Immature natural killer cell (primary cell): ENCODE results near the gene ARHGEF2. TPM values are rescaled to one million over a fixed set of nuclear protein-coding genes. Genes with fewer than 3 reads are reported as not detected.

Experiments
- DNase-seq, 3 donors: peaks; one replicate each; pipeline ENCODE4 v3.0.0; 2022; ENCODE audit warnings: mixed read lengths in 1 of 3
- H3K27ac Mint-ChIP-seq, 6 donors: one replicate each; pipeline ENCODE4 v1.8.0; 2020; ENCODE audit warnings: mixed read lengths in 6 of 6, mild to moderate bottlenecking in 5 of 6, inconsistent platforms in 4 of 6, moderate library complexity in 3 of 6
- H3K27me3 Mint-ChIP-seq, 3 donors: one replicate each; pipeline ENCODE4 v1.8.0; 2020 to 2021; ENCODE audit warnings: low read depth in 3 of 3, mild to moderate bottlenecking in 3 of 3, mixed read lengths in 3 of 3, moderate library complexity in 3 of 3, inconsistent platforms in 1 of 3
- H3K36me3 Mint-ChIP-seq, 3 donors: one replicate each; pipeline ENCODE4 v1.8.0; 2020; ENCODE audit warnings: mixed read lengths in 3 of 3, inconsistent platforms in 2 of 3, mild to moderate bottlenecking in 2 of 3
- H3K4me1 Mint-ChIP-seq, 2 donors: one replicate each; pipeline ENCODE4 v1.8.0; 2020; ENCODE audit warnings: inconsistent platforms in 2 of 2, mild to moderate bottlenecking in 2 of 2, mixed read lengths in 2 of 2, moderate library complexity in 1 of 2
- H3K4me3 Mint-ChIP-seq, 5 donors: one replicate each; pipeline ENCODE4 v1.8.0; 2020; ENCODE audit warnings: mild to moderate bottlenecking in 5 of 5, mixed read lengths in 5 of 5, inconsistent platforms in 3 of 5, moderate library complexity in 3 of 5
- H3K9me3 Mint-ChIP-seq, 6 donors: one replicate each; pipeline ENCODE4 v1.8.0; 2020; ENCODE audit warnings: mild to moderate bottlenecking in 6 of 6, mixed read lengths in 6 of 6, inconsistent platforms in 4 of 6, moderate library complexity in 3 of 6
- polyA plus RNA-seq, 3 donors: library from polyadenylated mRNA; unstranded; fragments of 300-500 nt; fragmentation: Illumina TruSeq; gene quantifications; one replicate each; pipeline ENCODE4 v1.2.3, GENCODE V29; 2021

Gene ARHGEF2
- polyA plus RNA-seq, 3 donors from 2014 or later = 7.2 to 33.5 (median 11.7) TPM

DNA sequence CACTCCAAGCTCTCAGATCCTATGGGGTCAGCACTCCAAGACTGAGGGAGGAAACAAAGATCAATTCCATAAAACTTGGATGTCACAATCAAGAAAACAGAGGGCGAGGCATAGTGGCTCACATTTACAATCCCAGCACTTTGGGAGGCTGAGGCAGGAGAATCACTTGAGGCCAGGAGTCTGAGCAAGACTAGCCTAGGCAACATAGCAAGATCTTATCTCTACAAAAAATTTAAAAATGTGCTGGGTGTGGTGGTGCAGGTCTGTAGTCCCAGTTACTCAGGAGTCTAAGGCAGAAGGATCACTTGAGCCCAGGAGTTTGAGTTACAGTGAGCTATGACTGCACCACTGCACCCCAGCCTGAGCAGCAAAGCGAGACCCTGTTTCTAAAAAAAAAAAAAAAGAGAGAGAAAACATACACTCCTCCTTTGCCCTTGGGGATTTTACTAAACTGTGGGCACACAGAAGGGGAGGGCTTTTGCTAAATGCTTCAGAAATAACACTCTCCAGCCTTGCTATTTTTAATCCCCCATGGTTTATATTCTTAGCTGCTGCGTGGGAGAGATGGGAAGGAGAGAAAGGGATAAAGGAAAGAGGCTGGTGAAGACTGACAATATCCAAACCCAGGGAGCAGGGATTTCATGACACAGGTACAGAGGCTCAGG is 18.1 kb downstream of the ARHGEF2 start:
- H3K36me3 Mint-ChIP-seq = peaks cover 16 to 46% (median 19%) of the 10 kb centered on the region in 3 donors
- no peaks in the 10 kb centered on the region for H3K9me3 Mint-ChIP-seq
- peaks cover 25 to 30% of the 10 kb centered on the region in 2 donors for H3K4me1 Mint-ChIP-seq
- peaks cover 0 to 1% (median 0%) of the 10 kb centered on the region in 3 donors for H3K27me3 Mint-ChIP-seq
- no peak overlapping the region for H3K4me3 Mint-ChIP-seq
- DNase-seq = no peak
- peak overlapping the region; percentile 62 to 91 (median 77) for H3K27ac Mint-ChIP-seq

- Mint-ChIP-seq H3K27ac (peak overlapping the region in 2 of 6 donors; percentile 9 to 56), H3K4me1 (peaks cover 12 to 24% of the 10 kb centered on the region in 2 donors), H3K27me3 (peaks cover 0 to 1% (median 0%) of the 10 kb centered on the region in 3 donors), H3K4me3 (no peak overlapping the region), H3K9me3 (no peaks in the 10 kb centered on the region), H3K36me3 (peaks cover 16 to 51% (median 21%) of the 10 kb centered on the region in 3 donors)
- DNase-seq = no peak
Measured at GRCh38 chr1:155957411-155957915, 20.9 kb downstream of the ARHGEF2 start.

- peaks cover 0 to 2% (median 0%) of the 10 kb centered on the region in 3 donors for H3K27me3 Mint-ChIP-seq
- no peak for DNase-seq
- no peaks in the 10 kb centered on the region for H3K9me3 Mint-ChIP-seq
- H3K4me1 Mint-ChIP-seq = no peaks in the 10 kb centered on the region
- H3K36me3 Mint-ChIP-seq = peaks cover 9 to 47% (median 16%) of the 10 kb centered on the region in 3 donors
- no peak overlapping the region for H3K4me3 Mint-ChIP-seq
- peak overlapping the region in 3 of 6 donors; percentile 7 to 24 (median 17) for H3K27ac Mint-ChIP-seq
Measured at GRCh38 chr1:155954645-155955044, 23.7 kb downstream of the ARHGEF2 start.

- H3K4me1 Mint-ChIP-seq = no peaks in the 10 kb centered on the region
- peaks cover 6 to 46% (median 11%) of the 10 kb centered on the region in 3 donors for H3K36me3 Mint-ChIP-seq
- no peak for DNase-seq
- H3K27ac Mint-ChIP-seq = peak overlapping the region in 2 of 6 donors; percentile 43 to 55
- peaks cover 0 to 2% (median 0%) of the 10 kb centered on the region in 3 donors for H3K27me3 Mint-ChIP-seq
- no peaks in the 10 kb centered on the region for H3K9me3 Mint-ChIP-seq
- no peak overlapping the region for H3K4me3 Mint-ChIP-seq
Measured at GRCh38 chr1:155952505-155952890, 25.8 kb downstream of the ARHGEF2 start.

- DNase-seq = no peak
- peaks cover 4% of the 10 kb centered on the region in 2 donors for H3K4me1 Mint-ChIP-seq
- H3K36me3 Mint-ChIP-seq = peaks cover 2 to 42% (median 5%) of the 10 kb centered on the region in 3 donors
- H3K27ac Mint-ChIP-seq = peak overlapping the region in 3 of 6 donors; percentile 43 to 64 (median 59)
- no peaks in the 10 kb centered on the region for H3K9me3 Mint-ChIP-seq
- no peak overlapping the region for H3K4me3 Mint-ChIP-seq
- H3K27me3 Mint-ChIP-seq = peaks cover 0 to 2% (median 0%) of the 10 kb centered on the region in 3 donors
Measured at GRCh38 chr1:155951753-155952504, 26.4 kb downstream of the ARHGEF2 start.

DNA sequence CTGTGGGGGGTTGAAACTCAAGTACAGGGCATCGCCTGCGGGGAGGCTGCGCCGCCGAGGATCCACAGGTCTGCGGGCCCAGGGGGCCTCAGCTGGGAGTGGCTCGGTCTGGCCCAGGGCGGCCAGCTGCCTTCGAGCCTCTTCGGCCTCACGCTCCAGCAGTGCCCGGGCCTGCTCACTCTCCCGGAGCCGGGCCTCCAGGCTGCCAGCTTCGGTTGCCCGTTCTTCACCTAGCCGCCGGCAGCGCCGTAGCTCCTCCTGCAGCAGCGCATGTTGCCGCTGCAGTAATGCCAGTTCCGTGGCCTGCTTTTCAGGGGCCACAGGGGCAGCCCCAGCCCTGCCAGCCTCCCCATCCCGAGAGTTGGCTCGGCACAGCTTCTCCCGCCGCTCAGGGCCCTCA is 27.5 kb downstream of the ARHGEF2 start:
- Mint-ChIP-seq H3K27ac (peak overlapping the region in 1 of 6 donors; percentile 36), H3K27me3 (peaks cover 2 to 5% (median 2%) of the 10 kb centered on the region in 3 donors), H3K9me3 (no peaks in the 10 kb centered on the region), H3K36me3 (peaks cover 4 to 51% (median 5%) of the 10 kb centered on the region in 3 donors), H3K4me3 (no peak overlapping the region), H3K4me1 (peaks cover 15% of the 10 kb centered on the region in 2 donors)
- no peak for DNase-seq

GRCh38 chr1:155947741-155948140 is 30.6 kb downstream of the ARHGEF2 start:
- peak overlapping the region in 5 of 6 donors; percentile 16 to 59 (median 45) for H3K27ac Mint-ChIP-seq
- peaks cover 0 to 38% (median 4%) of the 10 kb centered on the region in 3 donors for H3K36me3 Mint-ChIP-seq
- H3K4me3 Mint-ChIP-seq = no peak overlapping the region
- no peaks in the 10 kb centered on the region for H3K9me3 Mint-ChIP-seq
- no peak for DNase-seq
- peaks cover 2 to 9% (median 4%) of the 10 kb centered on the region in 3 donors for H3K27me3 Mint-ChIP-seq
- H3K4me1 Mint-ChIP-seq = peaks cover 26 to 29% of the 10 kb centered on the region in 2 donors

DNA sequence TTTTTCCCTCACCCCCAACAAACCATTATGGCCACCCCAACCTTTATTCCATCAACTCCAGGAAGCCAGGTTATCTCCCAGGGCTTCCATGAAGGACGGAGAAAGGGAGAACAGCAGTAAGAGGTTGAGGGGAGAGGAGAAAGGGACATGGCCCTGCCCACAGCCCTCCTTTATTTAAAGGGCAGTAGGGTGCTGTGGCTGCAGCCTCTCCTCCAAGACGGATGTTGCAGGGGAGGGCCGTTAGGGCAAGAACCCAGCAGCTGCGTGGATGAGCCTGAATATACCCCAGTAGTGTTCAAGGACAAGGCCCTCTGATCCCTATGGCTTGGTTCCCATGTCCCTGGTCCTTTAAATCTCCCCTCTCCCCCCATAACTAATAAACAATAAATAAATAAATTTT is 31.1 kb downstream of the ARHGEF2 start:
- Mint-ChIP-seq H3K4me1 (peaks cover 29 to 30% of the 10 kb centered on the region in 2 donors), H3K27me3 (peaks cover 2 to 9% (median 7%) of the 10 kb centered on the region in 3 donors), H3K4me3 (no peak overlapping the region)

GRCh38 chr1:155946633-155947219 is 31.6 kb downstream of the ARHGEF2 start:
- H3K4me1 Mint-ChIP-seq = peaks cover 33 to 34% of the 10 kb centered on the region in 2 donors
- peaks cover 0 to 29% (median 4%) of the 10 kb centered on the region in 3 donors for H3K36me3 Mint-ChIP-seq
- H3K27ac Mint-ChIP-seq = peak overlapping the region; percentile 84 to 93 (median 89)
- H3K9me3 Mint-ChIP-seq = no peaks in the 10 kb centered on the region
- no peak for DNase-seq
- peaks cover 0 to 9% (median 7%) of the 10 kb centered on the region in 3 donors for H3K27me3 Mint-ChIP-seq
- peak overlapping the region in 2 of 5 donors; percentile 5 to 70 for H3K4me3 Mint-ChIP-seq

More for the DNA sequence above, 31.1 kb downstream of the ARHGEF2 start:
- H3K36me3 Mint-ChIP-seq = peaks cover 0 to 35% (median 4%) of the 10 kb centered on the region in 3 donors
- DNase-seq = no peak
- H3K27ac Mint-ChIP-seq = peak overlapping the region in 5 of 6 donors; percentile 87 to 93 (median 90)
- H3K9me3 Mint-ChIP-seq = no peaks in the 10 kb centered on the region

- Mint-ChIP-seq H3K4me1 (peaks cover 50% of the 10 kb centered on the region in 2 donors), H3K9me3 (no peaks in the 10 kb centered on the region), H3K27ac (peak overlapping the region in 5 of 6 donors; percentile 75 to 90 (median 88)), H3K36me3 (peaks cover 0 to 17% (median 4%) of the 10 kb centered on the region in 3 donors), H3K4me3 (no peak overlapping the region), H3K27me3 (peaks cover 0 to 17% (median 9%) of the 10 kb centered on the region in 3 donors)
- no peak for DNase-seq
Measured at GRCh38 chr1:155944444-155944799, 33.9 kb downstream of the ARHGEF2 start.

- no peaks in the 10 kb centered on the region for H3K9me3 Mint-ChIP-seq
- H3K27me3 Mint-ChIP-seq = peaks cover 0 to 17% (median 9%) of the 10 kb centered on the region in 3 donors
- peak overlapping the region in 3 of 6 donors; percentile 36 to 48 (median 40) for H3K27ac Mint-ChIP-seq
- H3K4me1 Mint-ChIP-seq = peaks cover 50 to 53% of the 10 kb centered on the region in 2 donors
- H3K36me3 Mint-ChIP-seq = peaks cover 0 to 12% (median 4%) of the 10 kb centered on the region in 3 donors
- peak overlapping the region in 1 of 5 donors; percentile 30 for H3K4me3 Mint-ChIP-seq
- no peak for DNase-seq
Measured at GRCh38 chr1:155942578-155943141, 35.7 kb downstream of the ARHGEF2 start.

DNA sequence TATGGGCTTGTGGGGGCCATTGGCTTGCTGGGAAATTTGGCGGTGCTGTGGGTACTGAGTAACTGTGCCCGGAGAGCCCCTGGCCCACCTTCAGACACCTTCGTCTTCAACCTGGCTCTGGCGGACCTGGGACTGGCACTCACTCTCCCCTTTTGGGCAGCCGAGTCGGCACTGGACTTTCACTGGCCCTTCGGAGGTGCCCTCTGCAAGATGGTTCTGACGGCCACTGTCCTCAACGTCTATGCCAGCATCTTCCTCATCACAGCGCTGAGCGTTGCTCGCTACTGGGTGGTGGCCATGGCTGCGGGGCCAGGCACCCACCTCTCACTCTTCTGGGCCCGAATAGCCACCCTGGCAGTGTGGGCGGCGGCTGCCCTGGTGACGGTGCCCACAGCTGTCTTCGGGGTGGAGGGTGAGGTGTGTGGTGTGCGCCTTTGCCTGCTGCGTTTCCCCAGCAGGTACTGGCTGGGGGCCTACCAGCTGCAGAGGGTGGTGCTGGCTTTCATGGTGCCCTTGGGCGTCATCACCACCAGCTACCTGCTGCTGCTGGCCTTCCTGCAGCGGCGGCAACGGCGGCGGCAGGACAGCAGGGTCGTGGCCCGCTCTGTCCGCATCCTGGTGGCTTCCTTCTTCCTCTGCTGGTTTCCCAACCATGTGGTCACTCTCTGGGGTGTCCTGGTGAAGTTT is 36.4 kb downstream of the ARHGEF2 start:
- Mint-ChIP-seq H3K27ac (peak overlapping the region in 3 of 6 donors; percentile 36 to 48 (median 40)), H3K9me3 (no peaks in the 10 kb centered on the region), H3K4me3 (peak overlapping the region in 1 of 5 donors; percentile 30), H3K36me3 (peaks cover 0 to 10% (median 3%) of the 10 kb centered on the region in 3 donors), H3K27me3 (peaks cover 0 to 17% (median 9%) of the 10 kb centered on the region in 3 donors), H3K4me1 (peaks cover 47 to 49% of the 10 kb centered on the region in 2 donors)
- DNase-seq = no peak
